Bronchial epithelial cell (primary cell): ENCODE results near the gene ELOVL3. TPM values are rescaled to one million over a fixed set of nuclear protein-coding genes. Genes with fewer than 3 reads are reported as not detected.

ENCODE experiments used
- DNase-seq: peaks from one replicate; pipeline ENCODE4 v3.0.0-alpha.2; 2010; ENCODE audit warnings: low read depth
- FAIRE-seq: peaks from 2 replicates; lab custom pipeline; 2011; peaks lifted over from hg19 to GRCh38; lab: Jason Lieb, UNC
- H3K27me3 ChIP-seq: 2 replicates; pipeline ENCODE4 v1.5.1; 2011; ENCODE audit warnings: low read length; ENCODE audit not compliant: control insufficient read depth, insufficient read depth
- H3K36me3 ChIP-seq: 2 replicates; pipeline ENCODE4 v1.5.1; 2011; ENCODE audit warnings: low read length; ENCODE audit not compliant: control insufficient read depth, insufficient read depth
- H3K4me3 ChIP-seq: 2 replicates; pipeline ENCODE4 v1.5.1; 2011; ENCODE audit warnings: mild to moderate bottlenecking, low read depth, low read length, control low read depth
- total RNA-seq: library from RNA; depleted of rRNA; stranded (reverse); fragments of >200 nt; gene quantifications from 2 replicates; pipeline ENCODE4 v1.2.1, GENCODE V29; 2014
- TF ChIP-seq, protein P1 (sequence below): IDR thresholded peaks from 2 replicates; pipeline ENCODE4 v1.5.1; 2011; ENCODE audit warnings: mild to moderate bottlenecking, moderate library complexity, low read length, control low read depth, inconsistent platforms; ENCODE audit not compliant: insufficient read depth, severe bottlenecking

Gene ELOVL3
- total RNA-seq, 1 donor from 2014 or later: not detected

DNA sequence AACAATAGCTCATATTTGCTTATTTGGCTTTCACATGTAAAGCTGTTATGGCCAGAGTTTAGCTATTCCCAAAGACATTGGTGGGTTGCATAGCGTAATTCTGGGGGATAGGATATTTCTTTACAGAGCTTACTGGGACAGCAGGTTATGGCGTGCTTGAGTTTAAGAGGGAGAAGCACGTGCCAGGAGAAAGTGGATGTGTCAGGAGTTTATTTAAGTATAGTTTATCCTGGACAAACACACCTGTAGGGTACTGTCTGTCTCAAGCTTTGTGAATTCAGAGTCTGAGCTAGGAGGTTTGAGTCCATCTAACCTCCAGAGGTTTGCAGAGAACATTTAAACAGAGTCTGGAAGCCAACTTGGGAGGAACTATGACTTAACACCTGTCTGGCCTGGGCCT is 40.6 kb downstream of the ELOVL3 start:
- Histone ChIP-seq H3K36me3 (peaks cover 4% of the 10 kb centered on the region), H3K4me3 (no peak overlapping the region), H3K27me3 (no peaks in the 10 kb centered on the region)
- TF ChIP-seq, protein P1, sequence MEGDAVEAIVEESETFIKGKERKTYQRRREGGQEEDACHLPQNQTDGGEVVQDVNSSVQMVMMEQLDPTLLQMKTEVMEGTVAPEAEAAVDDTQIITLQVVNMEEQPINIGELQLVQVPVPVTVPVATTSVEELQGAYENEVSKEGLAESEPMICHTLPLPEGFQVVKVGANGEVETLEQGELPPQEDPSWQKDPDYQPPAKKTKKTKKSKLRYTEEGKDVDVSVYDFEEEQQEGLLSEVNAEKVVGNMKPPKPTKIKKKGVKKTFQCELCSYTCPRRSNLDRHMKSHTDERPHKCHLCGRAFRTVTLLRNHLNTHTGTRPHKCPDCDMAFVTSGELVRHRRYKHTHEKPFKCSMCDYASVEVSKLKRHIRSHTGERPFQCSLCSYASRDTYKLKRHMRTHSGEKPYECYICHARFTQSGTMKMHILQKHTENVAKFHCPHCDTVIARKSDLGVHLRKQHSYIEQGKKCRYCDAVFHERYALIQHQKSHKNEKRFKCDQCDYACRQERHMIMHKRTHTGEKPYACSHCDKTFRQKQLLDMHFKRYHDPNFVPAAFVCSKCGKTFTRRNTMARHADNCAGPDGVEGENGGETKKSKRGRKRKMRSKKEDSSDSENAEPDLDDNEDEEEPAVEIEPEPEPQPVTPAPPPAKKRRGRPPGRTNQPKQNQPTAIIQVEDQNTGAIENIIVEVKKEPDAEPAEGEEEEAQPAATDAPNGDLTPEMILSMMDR: no peak
- FAIRE-seq (no peak), DNase-seq (no peak)

DNA sequence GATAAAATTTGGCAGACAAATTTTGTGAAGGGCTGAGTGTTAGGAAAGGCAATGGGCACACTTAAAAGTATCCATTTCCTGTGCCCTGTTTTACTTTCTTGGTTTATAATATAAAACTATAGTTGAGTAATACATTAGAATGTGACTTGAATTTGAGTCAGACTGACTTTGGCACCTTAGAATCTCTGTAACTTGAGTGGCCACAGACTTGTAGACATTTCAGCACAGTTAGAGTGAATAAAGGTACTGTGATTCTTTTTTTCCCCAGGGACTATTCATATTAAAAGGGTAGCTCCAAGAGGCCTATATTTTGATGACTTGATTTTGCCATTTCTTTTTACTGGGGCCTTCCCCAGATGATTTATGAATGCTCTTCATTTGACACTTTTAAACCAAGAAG is 41.6 kb downstream of the ELOVL3 start:
- TF ChIP-seq, protein P1: no peak
- no peak for FAIRE-seq
- H3K4me3 ChIP-seq: no peak overlapping the region
- peaks cover 1% of the 10 kb centered on the region for H3K36me3 ChIP-seq
- no peaks in the 10 kb centered on the region for H3K27me3 ChIP-seq
- DNase-seq: peak; percentile 76

DNA sequence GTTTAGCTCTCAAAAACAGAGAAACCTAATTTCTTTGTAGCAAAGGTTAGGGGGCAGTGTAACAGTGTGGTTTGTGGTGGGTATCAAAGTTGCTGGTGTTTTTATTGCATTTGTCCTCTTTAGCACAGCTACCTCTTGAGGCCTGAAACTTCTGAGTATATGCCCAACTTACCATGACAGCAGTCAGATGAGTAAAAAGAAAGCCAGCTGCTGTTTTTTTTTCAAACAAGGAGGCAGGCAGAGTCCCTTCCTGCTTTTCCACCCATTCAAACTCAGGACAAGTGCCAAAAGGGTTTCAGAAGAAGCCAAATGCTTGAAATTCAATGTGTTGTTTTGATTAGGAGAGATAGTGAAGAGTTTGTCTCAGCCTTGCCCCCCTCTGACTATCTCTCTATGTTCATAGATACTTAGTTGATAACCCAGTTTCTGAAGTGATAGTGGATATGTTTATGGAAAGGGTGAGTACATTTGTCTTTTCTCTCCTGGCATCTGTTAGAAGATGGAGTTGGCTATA is 42.3 kb downstream of the ELOVL3 start:
- FAIRE-seq: no peak

DNA sequence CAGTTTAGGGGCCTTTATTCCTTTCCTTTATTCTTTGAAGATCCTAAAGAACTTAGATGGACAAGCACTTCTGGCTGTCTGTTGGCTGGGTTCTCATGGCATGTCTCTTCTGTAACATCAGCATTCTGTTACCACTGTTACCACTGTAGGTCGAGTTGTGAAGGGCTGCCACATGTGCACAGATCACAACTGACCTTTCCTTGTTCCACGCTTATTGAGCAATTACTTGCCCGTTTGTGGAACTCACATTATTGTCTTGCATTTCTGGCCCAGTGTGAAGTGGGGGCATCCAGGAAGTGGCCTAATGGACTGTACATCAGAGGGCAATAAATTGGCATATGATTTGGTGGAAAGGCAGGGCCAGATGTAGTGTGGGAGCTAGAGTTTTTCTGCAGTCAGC is 42.9 kb downstream of the ELOVL3 start:
- FAIRE-seq (no peak), DNase-seq (no peak)
- no peaks in the 10 kb centered on the region for H3K27me3 ChIP-seq
- H3K4me3 ChIP-seq: no peak overlapping the region
- TF ChIP-seq, protein P1: no peak
- H3K36me3 ChIP-seq: no peaks in the 10 kb centered on the region

More for the DNA sequence above, 42.3 kb downstream of the ELOVL3 start:
- TF ChIP-seq, protein P1: no peak
- no peaks in the 10 kb centered on the region for H3K36me3 ChIP-seq
- no peaks in the 10 kb centered on the region for H3K27me3 ChIP-seq
- DNase-seq: no peak
- H3K4me3 ChIP-seq: no peak overlapping the region

DNA sequence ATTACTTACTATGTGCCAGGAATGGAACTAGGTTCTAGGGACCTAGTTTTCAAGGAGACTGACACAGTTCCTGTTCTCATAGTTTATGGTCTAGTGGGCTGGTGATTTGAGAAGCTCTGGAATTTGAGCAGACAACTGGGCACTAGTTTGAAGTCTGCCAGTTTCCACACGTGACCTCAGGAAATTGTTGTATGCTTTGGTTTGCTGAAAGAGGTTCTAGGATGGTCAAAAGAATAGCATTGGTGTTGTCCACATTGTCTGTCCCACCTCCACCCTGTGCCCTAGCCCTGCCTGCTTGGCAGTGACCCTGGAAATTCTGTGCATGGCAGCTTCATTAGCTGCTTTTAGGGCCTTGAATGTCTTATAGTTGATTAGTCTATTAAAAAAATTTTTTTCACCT is 48.0 kb downstream of the ELOVL3 start:
- H3K4me3 ChIP-seq: no peak overlapping the region
- H3K36me3 ChIP-seq: no peaks in the 10 kb centered on the region
- no peaks in the 10 kb centered on the region for H3K27me3 ChIP-seq
- TF ChIP-seq, protein P1: no peak
- DNase-seq (no peak), FAIRE-seq (no peak)

DNA sequence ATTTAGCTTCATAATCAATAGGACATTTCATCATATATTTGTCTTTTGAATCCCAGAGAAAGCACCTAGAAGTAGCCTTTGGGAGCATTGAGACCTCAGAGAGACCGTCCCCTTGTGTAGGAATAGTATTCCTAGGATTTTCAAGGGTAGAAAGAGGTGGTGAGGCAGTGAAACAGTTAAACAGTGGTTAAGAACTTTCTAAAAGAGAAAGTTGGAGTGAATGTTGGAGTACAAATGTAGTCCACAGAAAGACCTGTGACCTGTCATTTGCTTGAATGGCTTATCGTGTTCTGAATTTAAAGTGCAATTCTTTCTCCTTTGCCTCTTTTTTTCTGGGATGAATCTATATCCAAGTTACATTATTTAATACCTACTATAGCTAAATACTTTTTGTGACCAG is 49.2 kb downstream of the ELOVL3 start:
- Histone ChIP-seq H3K36me3 (no peaks in the 10 kb centered on the region), H3K27me3 (no peaks in the 10 kb centered on the region), H3K4me3 (no peak overlapping the region)
- FAIRE-seq (no peak), DNase-seq (no peak)
- TF ChIP-seq, protein P1: no peak
